Measurements from ENCODE around the gene EAF2.

The EAF2 gene

DNA sequence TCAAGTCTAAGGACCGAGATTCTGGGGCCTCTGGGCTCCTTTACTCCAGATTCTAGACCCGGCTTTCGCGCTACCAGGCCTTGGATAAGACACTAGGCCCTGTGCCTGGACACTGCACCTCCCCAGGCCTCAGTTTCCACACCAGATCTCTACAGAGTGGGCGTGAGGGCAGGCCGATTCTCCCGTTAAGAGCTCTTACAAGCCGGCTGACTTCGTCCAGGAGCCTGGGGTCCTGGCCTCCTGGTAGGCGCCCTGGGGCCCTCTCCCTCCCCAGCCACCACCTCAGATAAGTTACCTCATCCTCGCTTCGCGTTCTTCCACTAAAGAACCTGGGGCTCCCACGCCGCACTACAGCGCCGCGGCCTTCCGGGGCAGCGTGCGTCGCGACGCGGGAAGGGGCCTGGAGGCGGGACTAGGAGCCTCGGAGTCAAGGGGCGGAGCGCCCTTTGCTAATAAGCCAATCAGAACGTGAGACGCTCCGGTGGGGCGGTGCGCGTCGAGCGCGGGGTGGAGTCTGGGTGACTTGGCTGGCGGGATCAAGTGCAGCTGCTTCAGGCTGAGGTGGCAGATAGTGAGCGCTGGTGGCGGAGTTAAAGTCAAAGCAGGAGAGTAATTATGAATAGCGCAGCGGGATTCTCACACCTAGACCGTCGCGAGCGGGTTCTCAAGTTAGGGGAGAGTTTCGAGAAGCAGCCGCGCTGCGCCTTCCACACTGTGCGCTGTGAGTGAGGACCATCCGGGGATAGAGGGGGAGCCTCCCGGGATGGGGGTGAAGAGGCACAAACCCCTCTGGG lies at the start of gene EAF2, which contains the start of gene IQCB1:
TSS of gene EAF2 (plus strand) at position 539 of the 794 bp plus-strand sequence. CDS start at position 616, 77 bp downstream.
TSS of gene IQCB1 (minus strand) at position 390 of the 794 bp plus-strand sequence. CDS start 6,100 bp downstream, outside the sequence.
- peak; percentile 95 for TF ChIP-seq ZFX (IDR thresholded peaks at IDR 0.05)
- TF ChIP-seq, protein P1, sequence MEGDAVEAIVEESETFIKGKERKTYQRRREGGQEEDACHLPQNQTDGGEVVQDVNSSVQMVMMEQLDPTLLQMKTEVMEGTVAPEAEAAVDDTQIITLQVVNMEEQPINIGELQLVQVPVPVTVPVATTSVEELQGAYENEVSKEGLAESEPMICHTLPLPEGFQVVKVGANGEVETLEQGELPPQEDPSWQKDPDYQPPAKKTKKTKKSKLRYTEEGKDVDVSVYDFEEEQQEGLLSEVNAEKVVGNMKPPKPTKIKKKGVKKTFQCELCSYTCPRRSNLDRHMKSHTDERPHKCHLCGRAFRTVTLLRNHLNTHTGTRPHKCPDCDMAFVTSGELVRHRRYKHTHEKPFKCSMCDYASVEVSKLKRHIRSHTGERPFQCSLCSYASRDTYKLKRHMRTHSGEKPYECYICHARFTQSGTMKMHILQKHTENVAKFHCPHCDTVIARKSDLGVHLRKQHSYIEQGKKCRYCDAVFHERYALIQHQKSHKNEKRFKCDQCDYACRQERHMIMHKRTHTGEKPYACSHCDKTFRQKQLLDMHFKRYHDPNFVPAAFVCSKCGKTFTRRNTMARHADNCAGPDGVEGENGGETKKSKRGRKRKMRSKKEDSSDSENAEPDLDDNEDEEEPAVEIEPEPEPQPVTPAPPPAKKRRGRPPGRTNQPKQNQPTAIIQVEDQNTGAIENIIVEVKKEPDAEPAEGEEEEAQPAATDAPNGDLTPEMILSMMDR (conservative IDR thresholded peaks at IDR 0.05), result peak; percentile 22; the same call in 1 of the 2 replicates
- peak within 1 kb of the TSS; percentile 75 for H3K27ac ChIP-seq

DNA sequence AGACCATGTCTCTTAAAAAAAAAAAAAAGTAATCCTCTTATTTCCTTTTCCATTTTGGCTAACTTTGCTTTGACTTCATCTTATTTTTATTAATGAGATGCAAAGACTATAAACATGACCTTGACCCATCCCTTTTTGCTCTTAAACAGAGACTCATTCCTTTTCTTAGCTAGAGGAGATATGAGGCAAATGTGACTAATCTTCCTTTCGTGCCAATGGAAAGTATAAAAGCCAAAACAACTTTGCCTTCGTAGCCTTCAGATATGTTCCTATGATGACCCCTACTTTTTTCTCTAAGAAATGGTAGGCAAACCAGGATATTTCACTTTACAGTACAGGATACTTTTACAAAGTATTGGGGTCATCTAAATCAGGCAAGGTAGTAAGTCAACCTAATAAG lies 48.5 kb upstream of the EAF2 start:
- TF ChIP-seq ZFX (IDR thresholded peaks at IDR 0.05), result no peak
- TF ChIP-seq, protein P1 (conservative IDR thresholded peaks at IDR 0.05), result no peak
- H3K27ac ChIP-seq, result no peak overlapping the region

DNA sequence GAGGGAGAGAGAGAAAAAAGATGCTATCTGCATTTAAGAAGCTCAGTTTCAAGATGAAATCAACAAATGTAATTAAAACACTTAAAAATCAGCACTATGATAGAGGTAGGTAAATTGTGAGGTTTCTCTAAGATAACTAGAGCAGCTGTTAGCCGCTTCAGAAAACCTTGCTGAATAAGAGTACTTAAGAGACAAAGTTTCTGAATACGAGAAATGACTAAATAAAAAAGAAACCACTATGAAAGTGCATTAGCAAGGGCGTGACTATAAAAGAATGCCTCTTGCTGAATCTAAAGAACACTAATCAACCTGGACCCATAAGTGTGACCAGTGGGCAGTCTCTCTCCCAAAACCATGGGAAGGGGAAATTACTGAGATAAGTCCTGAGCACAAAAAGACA lies 41.9 kb upstream of the EAF2 start:
- no peak overlapping the region for H3K27ac ChIP-seq
- TF ChIP-seq, protein P1 (conservative IDR thresholded peaks at IDR 0.05), result no peak
- no peak for TF ChIP-seq ZFX (IDR thresholded peaks at IDR 0.05)

DNA sequence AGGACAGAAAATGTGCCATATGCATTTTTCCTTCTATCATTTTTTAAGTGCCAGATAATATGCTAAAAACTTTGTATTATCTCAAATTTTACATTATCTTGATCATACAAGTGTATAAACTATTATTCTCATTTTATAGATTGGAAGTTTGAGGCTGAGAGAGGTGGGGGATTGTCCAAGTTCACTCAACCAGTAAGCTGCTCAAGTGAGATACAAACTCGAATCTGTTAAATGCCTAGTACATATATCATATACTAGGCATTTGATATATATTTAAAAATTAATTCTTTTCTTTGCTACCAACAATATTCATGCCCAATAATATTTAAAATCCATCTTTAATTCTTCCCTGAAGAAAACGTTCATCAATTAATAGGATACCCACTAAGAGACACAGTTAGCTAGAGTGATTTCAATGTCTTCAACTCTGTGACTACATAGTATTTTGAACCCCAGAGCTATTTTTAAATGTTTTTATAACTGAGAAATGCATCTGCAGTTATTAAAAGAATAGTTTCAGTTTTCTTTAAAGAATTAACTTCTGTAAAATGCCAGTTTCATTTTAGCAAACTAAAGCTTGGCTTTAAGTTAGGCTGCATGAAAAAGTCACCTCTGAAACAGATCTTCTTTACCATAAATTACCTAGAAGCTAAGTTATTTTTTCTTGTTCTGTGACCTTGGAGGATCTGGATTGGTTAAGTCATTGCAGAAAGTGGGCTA lies 40.6 kb upstream of the EAF2 start:
- TF ChIP-seq, protein P1 (conservative IDR thresholded peaks at IDR 0.05), result no peak
- no peak for TF ChIP-seq ZFX (IDR thresholded peaks at IDR 0.05)
- H3K27ac ChIP-seq, result no peak overlapping the region

DNA sequence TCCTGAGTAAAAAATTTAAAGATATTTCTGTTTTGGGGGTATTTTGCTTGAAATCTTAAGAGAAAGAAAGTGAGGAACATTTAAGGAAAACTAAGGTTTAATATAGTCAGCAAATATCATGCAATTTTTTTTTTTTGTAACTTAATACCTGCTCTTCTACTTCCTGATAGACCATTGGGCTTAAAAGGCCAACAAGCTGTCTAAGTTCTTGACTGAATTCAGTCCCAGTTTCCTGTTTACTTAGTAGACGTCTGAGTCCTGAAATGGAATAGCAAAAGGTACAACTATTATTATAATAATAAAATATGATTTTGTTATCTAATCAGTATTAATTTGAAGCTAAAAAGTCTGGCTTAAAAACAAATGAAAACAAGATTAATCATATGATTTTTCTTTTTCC lies 38.0 kb upstream of the EAF2 start:
- no peak overlapping the region for H3K27ac ChIP-seq
- TF ChIP-seq, protein P1 (conservative IDR thresholded peaks at IDR 0.05), result no peak
- TF ChIP-seq ZFX (IDR thresholded peaks at IDR 0.05), result no peak

DNA sequence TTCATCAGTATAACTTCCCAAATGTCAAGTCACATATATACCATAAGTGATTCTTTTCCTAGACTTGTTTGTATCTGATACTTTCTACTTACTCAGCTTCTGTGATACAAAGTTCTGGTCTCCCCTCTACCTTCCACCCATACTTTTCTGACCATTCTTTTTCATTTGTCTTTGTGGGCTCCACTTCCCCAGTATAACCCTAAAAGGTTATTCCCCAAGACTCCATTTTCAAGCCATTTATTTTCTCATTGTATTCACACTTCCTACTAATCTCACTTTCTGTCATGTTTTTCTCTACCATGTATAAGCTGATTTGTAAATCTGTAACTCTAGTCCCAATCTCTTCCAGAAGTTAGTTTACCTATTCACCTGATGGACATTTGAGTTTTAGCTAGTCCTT lies 34.1 kb upstream of the EAF2 start:
- H3K27ac ChIP-seq, result no peak overlapping the region
- TF ChIP-seq ZFX (IDR thresholded peaks at IDR 0.05), result no peak
- TF ChIP-seq, protein P1 (conservative IDR thresholded peaks at IDR 0.05), result no peak

DNA sequence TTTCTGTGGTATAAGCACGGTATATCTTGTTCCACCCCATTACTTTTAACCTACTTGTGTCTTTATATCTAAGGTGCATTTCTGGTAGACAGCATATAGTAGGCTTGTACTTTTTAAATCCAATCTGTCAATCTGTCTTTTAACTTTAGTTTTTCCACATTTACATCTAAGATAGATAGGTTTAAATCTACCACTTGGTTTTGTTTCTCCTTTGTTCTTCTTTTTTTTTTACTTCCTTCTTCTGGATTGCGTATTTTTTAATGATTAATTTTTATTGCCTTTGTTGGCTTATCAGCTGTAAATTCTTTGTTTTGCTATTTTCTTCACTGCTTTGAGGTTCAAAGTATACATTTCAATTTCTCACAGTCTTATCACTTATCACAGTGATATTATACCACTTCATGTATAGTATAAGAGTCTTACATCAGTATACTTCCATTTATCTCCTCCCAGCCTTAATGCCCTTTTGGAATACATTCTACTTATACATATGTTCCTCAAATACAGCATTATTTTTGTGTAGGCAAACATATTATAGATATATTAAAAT lies 31.2 kb upstream of the EAF2 start:
- no peak overlapping the region for H3K27ac ChIP-seq

More for the DNA sequence above, 31.2 kb upstream of the EAF2 start:
- no peak for TF ChIP-seq ZFX (IDR thresholded peaks at IDR 0.05)
- TF ChIP-seq, protein P1 (conservative IDR thresholded peaks at IDR 0.05), result no peak

Measured in C4-2B (cell line).